Thoracic aorta (tissue), 2 donors: ENCODE results near the gene NOL4L. TPM values are rescaled to one million over a fixed set of nuclear protein-coding genes. Genes with fewer than 3 reads are reported as not detected.
A peak's percentile ranks its signal among the peaks of the same experiment; 100 is the strongest.

ENCODE experiments used
- ATAC-seq: fragments of 150-250 bp; one replicate; pipeline ENCODE4 v1.8.0; 2017; ENCODE audit warnings: low read depth; ENCODE audit not compliant: insufficient number of reproducible peaks, low FRiP score
- DNase-seq: peaks from one replicate; pipeline ENCODE4 v3.0.0-alpha.2; 2020; ENCODE audit warnings: low spot score
- H3K27ac ChIP-seq, 2 donors: fragments of 200-600 bp; sonication (generic); 1 replicate in 1 of 2; 2 replicates in 1 of 2; pipeline ENCODE4 v1.5.1; 2016; ENCODE audit warnings: mild to moderate bottlenecking in 2 of 2, moderate library complexity in 2 of 2
- H3K27me3 ChIP-seq: fragments of 200-600 bp; sonication (generic); replicated peaks from 2 replicates; pipeline ENCODE4 v1.6.0; 2016; ENCODE audit warnings: mild to moderate bottlenecking; ENCODE audit not compliant: insufficient read depth
- H3K36me3 ChIP-seq: fragments of 200-600 bp; sonication (generic); one replicate; pipeline ENCODE4 v1.5.1; 2016
- H3K4me1 ChIP-seq, 2 donors: fragments of 200-600 bp; sonication (generic); 1 replicate in 1 of 2; 2 replicates in 1 of 2; pipeline versions ENCODE4 v1.5.1 to v1.6.0; 2016; ENCODE audit warnings: low read depth in 2 of 2, mild to moderate bottlenecking in 1 of 2; ENCODE audit not compliant: control insufficient read depth in 1 of 2
- H3K4me3 ChIP-seq: fragments of 200-600 bp; sonication (generic); 2 replicates; pipeline ENCODE4 v1.5.1; 2016; ENCODE audit warnings: mild to moderate bottlenecking
- H3K9me3 ChIP-seq: fragments of 200-600 bp; sonication (generic); 2 replicates; pipeline ENCODE4 v1.5.1; 2016
- CTCF ChIP-seq: fragments of 200-600 bp; sonication (generic); IDR thresholded peaks from one replicate; pipeline ENCODE4 v1.5.1; 2019; ENCODE audit warnings: antibody characterized with exemption
- total RNA-seq, 2 donors: library from RNA; depleted of rRNA; stranded (reverse); fragments of >200 nt; gene quantifications; one replicate each; pipeline versions ENCODE4 v1.1.0 to v1.2.3, GENCODE V29; 2016

The NOL4L gene
- total RNA-seq, 2 donors from 2014 or later = 17.5 to 23.7 TPM

GRCh38 chr20:32457479-32457986, 127.6 kb downstream of the NOL4L start:
- DNase-seq = no peak
- ATAC-seq = peak; percentile 12
- Histone ChIP-seq H3K4me1 (peaks cover 0 to 13% of the 10 kb centered on the region in 2 donors), H3K9me3 (no peaks in the 10 kb centered on the region), H3K36me3 (peaks cover 3% of the 10 kb centered on the region), H3K27ac (no peak overlapping the region), H3K4me3 (peak overlapping the region; percentile 70), H3K27me3 (no peaks in the 10 kb centered on the region)
- TF ChIP-seq CTCF = no peak

GRCh38 chr20:32456869-32457478, 128.2 kb downstream of the NOL4L start:
- H3K27ac ChIP-seq = no peak overlapping the region
- H3K36me3 ChIP-seq = peaks cover 3% of the 10 kb centered on the region
- no peak for ATAC-seq
- no peaks in the 10 kb centered on the region for H3K9me3 ChIP-seq
- TF ChIP-seq CTCF = peak; percentile 73
- peak overlapping the region; percentile 70 for H3K4me3 ChIP-seq
- peaks cover 0 to 13% of the 10 kb centered on the region in 2 donors for H3K4me1 ChIP-seq
- DNase-seq = no peak
- H3K27me3 ChIP-seq = no peaks in the 10 kb centered on the region

GRCh38 chr20:32455901-32456701, 129.0 kb downstream of the NOL4L start:
- Histone ChIP-seq H3K27ac (no peak overlapping the region), H3K36me3 (peaks cover 3% of the 10 kb centered on the region), H3K27me3 (no peaks in the 10 kb centered on the region), H3K4me1 (peaks cover 0 to 13% of the 10 kb centered on the region in 2 donors), H3K4me3 (no peak overlapping the region), H3K9me3 (no peaks in the 10 kb centered on the region)
- TF ChIP-seq CTCF = no peak
- ATAC-seq (no peak), DNase-seq (no peak)

GRCh38 chr20:32455171-32455900, 129.8 kb downstream of the NOL4L start:
- ATAC-seq = no peak
- no peak for TF ChIP-seq CTCF
- Histone ChIP-seq H3K27ac (no peak overlapping the region), H3K4me3 (no peak overlapping the region), H3K9me3 (no peaks in the 10 kb centered on the region), H3K36me3 (peaks cover 3% of the 10 kb centered on the region), H3K27me3 (no peaks in the 10 kb centered on the region), H3K4me1 (peaks cover 0 to 13% of the 10 kb centered on the region in 2 donors)
- DNase-seq = no peak
